ENCODE data around the gene SMPD3.

DNA sequence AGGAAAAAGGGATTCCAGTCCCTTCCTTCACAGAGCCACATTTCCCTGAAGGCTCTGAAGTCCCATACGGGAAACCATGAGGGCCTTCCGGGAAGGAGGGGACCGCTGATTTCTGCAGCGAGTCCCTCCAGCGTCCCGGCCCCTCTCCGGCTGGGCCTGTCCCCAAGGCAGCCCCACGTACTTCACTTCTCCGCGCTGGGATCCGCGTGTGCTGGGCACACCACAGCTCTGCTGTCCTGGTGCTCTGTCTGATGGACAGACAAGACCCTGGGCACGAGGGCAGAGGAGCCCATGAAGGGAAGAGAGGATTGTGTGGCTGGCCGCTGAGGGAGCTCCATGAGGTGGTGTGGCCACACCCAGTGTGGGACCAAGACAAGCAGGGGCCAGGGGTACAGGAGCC lies 80.4 kb downstream of the SMPD3 start:
- TF ChIP-seq CTCF (IDR thresholded peaks at IDR 0.05) (no peak), POLR2A (IDR thresholded peaks at IDR 0.05) (no peak)
